ENCODE data around the gene NAP1L4. TPM values are rescaled to one million over a fixed set of nuclear protein-coding genes. Genes with fewer than 3 reads are reported as not detected.
A peak's percentile ranks its signal among the peaks of the same experiment; 100 is the strongest.

The NAP1L4 gene
- total RNA-seq = 100 to 1,000 TPM; 287 to 300 TPM

- Mint-ChIP-seq H3K9me3 (ENCODE audit: insufficient read depth) (no peaks in the 10 kb centered on the region), H3K4me3 (peak within 1 kb of the TSS; percentile 100), H3K4me1 (ENCODE audit: low read depth) (peaks cover 23% of the 10 kb centered on the region), H3K27ac (peak within 1 kb of the TSS; percentile 99), H3K36me3 (ENCODE audit: low read depth) (peaks cover 41% of the 10 kb centered on the region), H3K27me3 (ENCODE audit: low read depth) (no peaks in the 10 kb centered on the region)
- peak; percentile 98 for DNase-seq
- POLR2A ChIA-PET = interaction anchor here (0.6 to 5.9 kb wide), 10 partner anchors 11 to 80 kb away, joined by 3 to 168 read pairs (median 4); no protein-coding TSS in a partner anchor
- CTCF ChIA-PET = interaction anchor here (0.6 to 8.0 kb wide), 8 partner anchors 14 to 99 kb away, joined by 3 to 78 read pairs (median 4); no protein-coding TSS in a partner anchor
- ATAC-seq = peak; percentile 88
Measured at GRCh38 chr11:2992234-2992996, at the start of gene NAP1L4. NAP1L4 (minus strand) TSS chr11:2992329; CDS start chr11:2979220, 13,109 bp downstream.

GRCh38 chr11:3040881-3041280, 48.8 kb upstream of the NAP1L4 start:
- H3K9me3 Mint-ChIP-seq (ENCODE audit: insufficient read depth) = no peaks in the 10 kb centered on the region
- POLR2A ChIA-PET = no interaction called here
- CTCF ChIA-PET = interaction anchor here (1.4 to 6.2 kb wide), 2 partner anchors 20 to 50 kb away, joined by 3 to 61 read pairs; no protein-coding TSS in a partner anchor
- DNase-seq (no peak), ATAC-seq (no peak)
- no peak overlapping the region for H3K27ac Mint-ChIP-seq
- H3K36me3 Mint-ChIP-seq (ENCODE audit: low read depth) = peaks cover 60% of the 10 kb centered on the region
- no peak overlapping the region for H3K4me3 Mint-ChIP-seq
- H3K4me1 Mint-ChIP-seq (ENCODE audit: low read depth) = peaks cover 24% of the 10 kb centered on the region
- no peaks in the 10 kb centered on the region for H3K27me3 Mint-ChIP-seq (ENCODE audit: low read depth)

GRCh38 chr11:3037945-3038271, 45.8 kb upstream of the NAP1L4 start:
- CTCF ChIA-PET = interaction anchor here (0.7 to 6.2 kb wide), 18 partner anchors 8 to 505 kb away, joined by 3 to 61 read pairs (median 5); no protein-coding TSS in a partner anchor
- Mint-ChIP-seq H3K4me3 (no peak overlapping the region), H3K27ac (no peak overlapping the region), H3K9me3 (ENCODE audit: insufficient read depth) (no peaks in the 10 kb centered on the region), H3K36me3 (ENCODE audit: low read depth) (peaks cover 62% of the 10 kb centered on the region), H3K4me1 (ENCODE audit: low read depth) (peaks cover 26% of the 10 kb centered on the region), H3K27me3 (ENCODE audit: low read depth) (no peaks in the 10 kb centered on the region)
- POLR2A ChIA-PET = no interaction called here
- ATAC-seq = peak; percentile 16
- no peak for DNase-seq

GRCh38 chr11:3037040-3037944, 45.2 kb upstream of the NAP1L4 start:
- POLR2A ChIA-PET = no interaction called here
- peak; percentile 58 for DNase-seq
- H3K27ac Mint-ChIP-seq = peak overlapping the region; percentile 69
- H3K27me3 Mint-ChIP-seq (ENCODE audit: low read depth) = no peaks in the 10 kb centered on the region
- CTCF ChIA-PET = interaction anchor here (0.9 to 6.2 kb wide), 17 partner anchors 9 to 504 kb away, joined by 3 to 61 read pairs (median 5); no protein-coding TSS in a partner anchor
- H3K9me3 Mint-ChIP-seq (ENCODE audit: insufficient read depth) = no peaks in the 10 kb centered on the region
- ATAC-seq = peak; percentile 62
- no peak overlapping the region for H3K4me3 Mint-ChIP-seq
- H3K36me3 Mint-ChIP-seq (ENCODE audit: low read depth) = peaks cover 68% of the 10 kb centered on the region
- peaks cover 31% of the 10 kb centered on the region for H3K4me1 Mint-ChIP-seq (ENCODE audit: low read depth)

- DNase-seq (no peak), ATAC-seq (no peak)
- Mint-ChIP-seq H3K4me3 (no peak overlapping the region), H3K27me3 (ENCODE audit: low read depth) (no peaks in the 10 kb centered on the region), H3K27ac (peak overlapping the region; percentile 44), H3K9me3 (ENCODE audit: insufficient read depth) (no peaks in the 10 kb centered on the region), H3K36me3 (ENCODE audit: low read depth) (peaks cover 67% of the 10 kb centered on the region), H3K4me1 (ENCODE audit: low read depth) (peaks cover 37% of the 10 kb centered on the region)
- POLR2A ChIA-PET = no interaction called here
- CTCF ChIA-PET = interaction anchor here (1.4 to 6.2 kb wide), 6 partner anchors 10 to 144 kb away, joined by 3 to 61 read pairs (median 12); no protein-coding TSS in a partner anchor
Measured at GRCh38 chr11:3036419-3036818, 44.3 kb upstream of the NAP1L4 start.

- Mint-ChIP-seq H3K27ac (no peak overlapping the region), H3K4me3 (no peak overlapping the region), H3K9me3 (ENCODE audit: insufficient read depth) (no peaks in the 10 kb centered on the region), H3K27me3 (ENCODE audit: low read depth) (no peaks in the 10 kb centered on the region), H3K4me1 (ENCODE audit: low read depth) (peaks cover 48% of the 10 kb centered on the region), H3K36me3 (ENCODE audit: low read depth) (peaks cover 69% of the 10 kb centered on the region)
- ATAC-seq (no peak), DNase-seq (no peak)
- CTCF ChIA-PET = interaction anchor here (3.2 to 6.2 kb wide), 4 partner anchors 12 to 59 kb away, joined by 11 to 61 read pairs (median 18); no protein-coding TSS in a partner anchor
- POLR2A ChIA-PET = no interaction called here
Measured at GRCh38 chr11:3035333-3035732, 43.2 kb upstream of the NAP1L4 start.

GRCh38 chr11:3030289-3031070, 38.4 kb upstream of the NAP1L4 start:
- H3K36me3 Mint-ChIP-seq (ENCODE audit: low read depth) = peaks cover 65% of the 10 kb centered on the region
- CTCF ChIA-PET = no interaction called here

GRCh38 chr11:3028813-3029212, 36.7 kb upstream of the NAP1L4 start:
- POLR2A ChIA-PET = no interaction called here
- no peak for DNase-seq
- Mint-ChIP-seq H3K9me3 (ENCODE audit: insufficient read depth) (no peaks in the 10 kb centered on the region), H3K4me1 (ENCODE audit: low read depth) (peaks cover 23% of the 10 kb centered on the region), H3K4me3 (no peak overlapping the region), H3K27me3 (ENCODE audit: low read depth) (no peaks in the 10 kb centered on the region), H3K27ac (no peak overlapping the region), H3K36me3 (ENCODE audit: low read depth) (peaks cover 64% of the 10 kb centered on the region)
- no peak for ATAC-seq
- CTCF ChIA-PET = interaction anchor here (1.1 to 1.4 kb wide), 2 partner anchors 9 to 63 kb away, joined by 4 to 5 read pairs; no protein-coding TSS in a partner anchor

More at GRCh38 chr11:3030289-3031070, 38.4 kb upstream of the NAP1L4 start:
- peaks cover 23% of the 10 kb centered on the region for H3K4me1 Mint-ChIP-seq (ENCODE audit: low read depth)
- H3K4me3 Mint-ChIP-seq = no peak overlapping the region
- H3K9me3 Mint-ChIP-seq (ENCODE audit: insufficient read depth) = no peaks in the 10 kb centered on the region
- H3K27ac Mint-ChIP-seq = peak overlapping the region; percentile 60
- no peaks in the 10 kb centered on the region for H3K27me3 Mint-ChIP-seq (ENCODE audit: low read depth)
- no peak for ATAC-seq
- POLR2A ChIA-PET = no interaction called here
- DNase-seq = no peak

- no peak for DNase-seq
- no peak overlapping the region for H3K4me3 Mint-ChIP-seq
- H3K36me3 Mint-ChIP-seq (ENCODE audit: low read depth) = peaks cover 68% of the 10 kb centered on the region
- no peak for ATAC-seq
- no peak overlapping the region for H3K27ac Mint-ChIP-seq
- H3K4me1 Mint-ChIP-seq (ENCODE audit: low read depth) = peaks cover 35% of the 10 kb centered on the region
- ChIA-PET CTCF (interaction anchor here (1.3 to 1.9 kb wide), 2 partner anchors 11 to 51 kb away, joined by 3 to 8 read pairs; no protein-coding TSS in a partner anchor), POLR2A (no interaction called here)
- H3K27me3 Mint-ChIP-seq (ENCODE audit: low read depth) = no peaks in the 10 kb centered on the region
- H3K9me3 Mint-ChIP-seq (ENCODE audit: insufficient read depth) = no peaks in the 10 kb centered on the region
Measured at GRCh38 chr11:3026803-3027202, 34.7 kb upstream of the NAP1L4 start.

- H3K36me3 Mint-ChIP-seq (ENCODE audit: low read depth) = peaks cover 69% of the 10 kb centered on the region
- ChIA-PET POLR2A (interaction anchor here (0.7 to 2.1 kb wide), 6 partner anchors 8 to 352 kb away, joined by 3 to 10 read pairs (median 4); partner anchors contain the start of gene NAP1L4), CTCF (interaction anchor here (1.2 to 4.2 kb wide), 15 partner anchors 9 to 489 kb away, joined by 3 to 29 read pairs (median 13); partner anchors contain the start of genes CARS1 and PHLDA2)
- no peak overlapping the region for H3K4me3 Mint-ChIP-seq
- H3K4me1 Mint-ChIP-seq (ENCODE audit: low read depth) = peaks cover 58% of the 10 kb centered on the region
- no peak for DNase-seq
- peak overlapping the region; percentile 84 for H3K27ac Mint-ChIP-seq
- no peak for ATAC-seq
- H3K27me3 Mint-ChIP-seq (ENCODE audit: low read depth) = no peaks in the 10 kb centered on the region
- H3K9me3 Mint-ChIP-seq (ENCODE audit: insufficient read depth) = no peaks in the 10 kb centered on the region
Measured at GRCh38 chr11:3022982-3023381, 30.9 kb upstream of the NAP1L4 start.

All from activated CD8-positive, alpha-beta T cell treated with anti-CD3 and anti-CD28 coated beads, Interleukin-2, amount 10 ng/mL, durations not matched to agents 7 days and 5 days (primary cell).